Adipocyte (in vitro differentiated cells): ENCODE results near the gene DCAF12L1.

Experiments
- DNase-seq: peaks from one replicate; pipeline ENCODE4 v3.0.0-alpha.2; 2015; ENCODE audit warnings: low read depth
- H3K27me3 ChIP-seq: replicated peaks from 2 replicates; pipeline ENCODE4 v1.7.0; 2013; ENCODE audit warnings: mild to moderate bottlenecking, low read length, moderate library complexity; ENCODE audit not compliant: control insufficient read depth, insufficient read depth
- H3K36me3 ChIP-seq: 2 replicates; pipeline ENCODE4 v1.7.0; 2013; ENCODE audit warnings: low read length, mild to moderate bottlenecking, moderate library complexity; ENCODE audit not compliant: control insufficient read depth, insufficient read depth, severe bottlenecking
- H3K4me1 ChIP-seq: 2 replicates; pipeline ENCODE4 v1.7.0; 2013; ENCODE audit warnings: mild to moderate bottlenecking, low read length, moderate library complexity; ENCODE audit not compliant: control insufficient read depth, insufficient read depth
- H3K4me3 ChIP-seq: 2 replicates; pipeline ENCODE4 v1.7.0; 2013; ENCODE audit warnings: mild to moderate bottlenecking, low read length, moderate library complexity
- H3K9ac ChIP-seq: 2 replicates; pipeline ENCODE4 v1.7.0; 2013; ENCODE audit warnings: mild to moderate bottlenecking, low read length, moderate library complexity
- H3K9me3 ChIP-seq: 2 replicates; pipeline ENCODE4 v1.7.0; 2013; ENCODE audit warnings: mild to moderate bottlenecking, low read length, moderate library complexity; ENCODE audit not compliant: control insufficient read depth

The DCAF12L1 gene

GRCh38 chrX:126552313-126553022 lies at the start of gene DCAF12L1:
DCAF12L1 (minus strand) TSS chrX:126552814; CDS start chrX:126552608, 206 bp downstream.
- no peak for DNase-seq
- no peaks in the 10 kb centered on the region for H3K9me3 ChIP-seq
- H3K4me1 ChIP-seq = no peaks in the 10 kb centered on the region
- no peak within 1 kb of the TSS for H3K4me3 ChIP-seq
- H3K36me3 ChIP-seq = no peaks in the 10 kb centered on the region
- peaks cover 4% of the 10 kb centered on the region for H3K27me3 ChIP-seq
- no peak within 1 kb of the TSS for H3K9ac ChIP-seq

- DNase-seq = no peak
- H3K4me3 ChIP-seq = no peak overlapping the region
Observed at GRCh38 chrX:126580877-126581276, 28.3 kb upstream of the DCAF12L1 start.

GRCh38 chrX:126575911-126576310 lies 23.3 kb upstream of the DCAF12L1 start:
- H3K27me3 ChIP-seq = no peaks in the 10 kb centered on the region
- DNase-seq = no peak
- no peaks in the 10 kb centered on the region for H3K4me1 ChIP-seq
- no peaks in the 10 kb centered on the region for H3K9me3 ChIP-seq
- H3K4me3 ChIP-seq = no peak overlapping the region
- no peaks in the 10 kb centered on the region for H3K36me3 ChIP-seq
- H3K9ac ChIP-seq = no peak overlapping the region

More at GRCh38 chrX:126580877-126581276, 28.3 kb upstream of the DCAF12L1 start:
- Histone ChIP-seq H3K36me3 (no peaks in the 10 kb centered on the region), H3K27me3 (no peaks in the 10 kb centered on the region), H3K4me1 (no peaks in the 10 kb centered on the region), H3K9me3 (peaks cover 4% of the 10 kb centered on the region), H3K9ac (no peak overlapping the region)

- no peak for DNase-seq
- Histone ChIP-seq H3K27me3 (peaks cover 4% of the 10 kb centered on the region), H3K4me1 (no peaks in the 10 kb centered on the region), H3K9me3 (no peaks in the 10 kb centered on the region), H3K4me3 (no peak overlapping the region), H3K36me3 (no peaks in the 10 kb centered on the region), H3K9ac (no peak overlapping the region)
Observed at GRCh38 chrX:126557151-126557550, 4.5 kb upstream of the DCAF12L1 start.

GRCh38 chrX:126551725-126552312 lies 795 bp downstream of the DCAF12L1 start:
- H3K9me3 ChIP-seq = no peaks in the 10 kb centered on the region
- no peaks in the 10 kb centered on the region for H3K4me1 ChIP-seq
- peaks cover 4% of the 10 kb centered on the region for H3K27me3 ChIP-seq
- no peak for DNase-seq
- H3K36me3 ChIP-seq = no peaks in the 10 kb centered on the region
- no peak overlapping the region for H3K4me3 ChIP-seq
- no peak overlapping the region for H3K9ac ChIP-seq

GRCh38 chrX:126551306-126551705 lies 1.3 kb downstream of the DCAF12L1 start:
- H3K27me3 ChIP-seq = peaks cover 4% of the 10 kb centered on the region
- no peak for DNase-seq
- no peak overlapping the region for H3K4me3 ChIP-seq
- H3K36me3 ChIP-seq = no peaks in the 10 kb centered on the region
- H3K9ac ChIP-seq = no peak overlapping the region
- H3K9me3 ChIP-seq = no peaks in the 10 kb centered on the region
- H3K4me1 ChIP-seq = no peaks in the 10 kb centered on the region

GRCh38 chrX:126550816-126551215 lies 1.8 kb downstream of the DCAF12L1 start:
- no peak for DNase-seq
- H3K36me3 ChIP-seq = no peaks in the 10 kb centered on the region
- H3K9me3 ChIP-seq = no peaks in the 10 kb centered on the region
- no peak overlapping the region for H3K4me3 ChIP-seq
- H3K4me1 ChIP-seq = no peaks in the 10 kb centered on the region
- H3K9ac ChIP-seq = no peak overlapping the region
- H3K27me3 ChIP-seq = peaks cover 4% of the 10 kb centered on the region

- Histone ChIP-seq H3K9ac (no peak overlapping the region), H3K27me3 (no peaks in the 10 kb centered on the region), H3K4me1 (no peaks in the 10 kb centered on the region), H3K9me3 (no peaks in the 10 kb centered on the region), H3K4me3 (no peak overlapping the region), H3K36me3 (no peaks in the 10 kb centered on the region)
- DNase-seq = no peak
Observed at GRCh38 chrX:126509923-126510322, 42.7 kb downstream of the DCAF12L1 start.
